ENCODE results near the gene COG6.

COG6 gene

DNA sequence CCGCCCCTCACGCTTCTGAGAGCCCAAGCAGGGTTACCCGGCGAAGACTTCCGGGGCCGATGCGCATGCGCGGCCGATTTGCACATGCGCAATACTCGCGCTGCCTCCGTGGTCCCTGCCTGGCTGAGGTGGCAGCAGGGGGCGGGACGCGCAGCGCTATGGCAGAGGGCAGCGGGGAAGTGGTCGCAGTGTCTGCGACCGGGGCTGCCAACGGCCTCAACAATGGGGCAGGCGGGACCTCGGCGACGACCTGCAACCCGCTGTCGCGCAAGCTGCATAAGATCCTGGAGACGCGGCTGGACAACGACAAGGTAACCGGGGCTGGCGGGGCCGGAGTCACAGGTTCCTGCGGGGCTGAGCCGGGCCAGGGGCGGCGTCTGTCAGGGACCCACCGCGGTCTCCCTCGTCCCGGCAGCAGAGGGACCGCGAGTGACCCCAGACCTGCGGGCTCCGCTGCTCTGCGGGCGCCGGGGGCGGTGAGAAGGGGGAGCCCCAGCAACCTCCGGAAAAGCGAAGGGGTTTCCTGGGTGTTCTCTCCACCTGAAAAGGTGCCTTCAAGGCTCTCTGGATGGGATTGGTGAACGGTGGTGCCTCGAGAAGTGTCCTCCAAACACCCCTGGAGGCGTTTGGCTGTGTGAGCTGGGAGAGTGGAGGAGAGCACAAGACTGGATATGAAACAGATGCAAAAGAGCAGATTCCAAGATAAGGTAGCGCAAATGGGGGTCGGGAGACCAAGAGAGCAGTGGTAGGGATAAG is at the start of gene COG6:
Gene COG6 (plus strand): TSS at position 94 of the 756 bp plus-strand sequence. CDS start 65 bp downstream, at position 159.
- DNase-seq = peak; percentile 88

DNA sequence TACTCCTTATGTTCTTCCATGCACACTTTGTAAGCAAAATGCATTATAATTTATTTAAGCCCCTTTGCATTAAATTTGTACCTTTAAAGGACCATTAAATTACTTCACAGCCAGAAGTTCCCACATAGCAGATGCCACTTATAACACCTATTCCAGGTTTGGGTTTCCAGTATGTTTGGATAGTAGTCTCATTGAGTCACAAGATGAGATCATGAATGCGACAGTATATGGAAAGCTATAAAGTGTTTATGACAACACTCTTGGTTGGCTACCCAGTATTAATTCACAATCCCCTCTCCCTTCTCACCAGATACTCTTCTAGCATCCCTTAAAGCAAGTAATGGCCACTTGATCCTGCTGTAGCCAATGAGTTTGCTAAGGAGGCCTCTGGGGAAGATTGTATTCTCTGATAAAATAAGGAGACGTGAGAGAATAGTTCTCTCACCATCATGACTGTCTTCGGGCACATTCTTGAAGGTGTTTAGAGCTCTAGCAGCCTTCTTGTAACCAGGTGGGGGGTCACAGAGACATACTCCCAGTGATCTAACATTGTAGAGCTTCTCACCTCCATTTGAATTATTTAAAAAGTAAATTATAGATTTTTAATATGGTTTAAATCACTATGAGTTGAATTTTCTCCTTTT is 49.7 kb upstream of the COG6 start:
- DNase-seq = no peak

DNA sequence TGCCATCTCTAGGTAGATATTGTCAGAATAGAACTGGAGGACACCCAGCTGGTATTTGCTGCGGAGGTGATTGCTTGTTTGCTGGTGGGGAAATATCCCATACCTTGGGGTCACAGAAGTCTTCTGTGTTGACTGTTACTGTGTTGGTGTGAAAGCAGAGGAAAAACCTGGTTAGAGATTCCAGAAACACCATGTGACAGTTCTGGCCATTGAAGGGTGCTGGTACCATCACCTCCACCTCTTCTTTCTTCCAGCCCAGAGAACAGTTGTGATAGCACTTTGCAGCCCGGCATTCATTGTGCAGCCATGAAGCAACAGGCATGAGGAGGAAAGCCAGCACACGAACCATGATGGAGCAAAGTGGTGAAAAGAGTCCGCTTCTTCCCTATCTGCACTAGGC is 47.6 kb upstream of the COG6 start:
- no peak for DNase-seq

DNA sequence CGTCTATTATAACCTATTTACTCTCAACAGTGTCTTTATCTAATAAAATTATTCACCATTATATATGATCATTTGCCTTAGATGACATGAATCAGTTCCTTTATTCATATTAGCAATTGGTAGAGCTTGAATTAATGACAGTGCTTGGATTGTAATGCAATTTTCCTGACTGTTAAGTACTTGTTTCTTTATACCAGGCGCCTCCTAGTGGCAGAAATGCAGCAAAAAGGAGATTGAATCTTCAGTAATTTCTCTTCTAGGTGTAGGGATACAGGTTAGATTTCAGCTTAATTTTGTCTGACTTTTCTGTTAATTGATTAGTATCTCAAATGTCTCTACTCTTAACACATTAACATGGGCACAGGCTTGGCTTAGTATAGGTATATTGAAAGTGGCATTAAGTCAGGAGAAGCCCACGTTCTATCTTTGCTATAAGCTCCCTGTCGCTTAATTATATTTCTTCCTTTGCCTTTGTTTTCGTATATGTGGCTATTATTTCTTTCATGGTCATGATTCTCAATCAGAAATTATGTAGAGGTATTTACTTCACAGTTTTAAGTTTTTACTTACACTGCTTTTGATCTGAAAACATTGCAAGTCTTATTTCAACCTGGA is 43.3 kb upstream of the COG6 start:
- DNase-seq = peak; percentile 61

DNA sequence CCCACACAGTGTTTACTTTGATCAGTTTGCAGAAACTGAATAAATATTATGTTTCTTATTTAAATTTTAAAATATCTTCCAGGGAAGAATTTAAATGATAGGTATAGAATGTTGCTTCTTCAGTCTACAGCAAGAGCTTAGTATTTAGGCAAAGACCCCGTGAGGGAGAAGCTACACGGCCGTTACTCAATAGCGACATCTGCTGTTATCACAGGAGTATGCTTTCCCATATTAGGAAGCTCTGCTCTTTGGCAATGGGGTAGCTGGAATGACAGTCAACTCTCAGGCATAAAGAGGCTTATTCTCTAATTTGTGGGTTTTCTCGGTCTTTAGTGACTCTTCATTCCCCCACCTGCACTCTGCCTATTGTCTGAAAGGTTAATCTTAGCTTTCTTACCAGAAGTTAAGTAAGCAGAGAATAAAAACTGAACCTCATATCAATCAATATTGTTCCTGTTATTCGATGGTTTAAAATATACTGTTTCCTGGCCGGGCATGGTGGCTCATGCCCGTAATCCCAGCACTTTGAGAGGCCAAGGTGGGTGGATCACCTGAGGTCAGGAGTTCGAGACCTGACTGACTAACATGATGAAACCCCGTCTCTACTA is 39.3 kb upstream of the COG6 start:
- DNase-seq = peak; percentile 59

DNA sequence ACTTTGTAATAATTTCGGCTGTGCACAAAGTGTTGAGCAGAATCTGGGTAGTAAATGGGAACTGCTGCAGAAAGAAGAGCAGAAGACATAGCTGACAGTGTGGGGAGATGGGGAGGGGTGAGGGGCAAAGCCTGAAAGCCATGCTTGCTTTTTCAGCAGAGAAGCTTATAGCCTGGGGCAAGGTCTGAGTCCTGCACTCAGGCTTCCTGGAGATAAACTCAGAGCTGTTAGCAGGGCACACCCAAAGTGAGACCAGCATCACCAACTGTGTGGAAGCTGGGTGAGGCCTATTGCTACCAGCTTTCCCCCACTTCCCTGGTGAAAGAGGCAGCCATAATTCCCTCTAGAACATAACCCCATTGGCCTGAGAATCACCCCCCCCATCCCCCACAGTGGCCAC is 36.9 kb upstream of the COG6 start:
- no peak for DNase-seq

DNA sequence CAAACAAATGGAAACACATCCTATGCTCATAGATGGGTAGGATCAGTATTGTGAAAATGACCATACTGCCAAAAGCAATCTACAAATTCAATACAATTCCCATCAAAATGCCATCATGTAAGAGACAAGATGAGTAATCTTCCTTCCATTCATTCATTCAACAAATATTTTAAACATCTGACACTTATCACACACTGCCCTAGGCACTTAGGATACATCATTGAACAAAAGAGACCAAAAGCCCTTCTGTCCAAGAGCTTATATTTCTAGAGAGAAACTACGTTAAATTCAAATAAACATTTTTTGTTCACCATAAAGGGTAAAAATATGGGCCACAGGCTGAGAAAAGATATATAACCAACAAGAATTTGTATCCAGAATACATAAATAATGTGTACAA is 32.0 kb upstream of the COG6 start:
- no peak for DNase-seq

DNA sequence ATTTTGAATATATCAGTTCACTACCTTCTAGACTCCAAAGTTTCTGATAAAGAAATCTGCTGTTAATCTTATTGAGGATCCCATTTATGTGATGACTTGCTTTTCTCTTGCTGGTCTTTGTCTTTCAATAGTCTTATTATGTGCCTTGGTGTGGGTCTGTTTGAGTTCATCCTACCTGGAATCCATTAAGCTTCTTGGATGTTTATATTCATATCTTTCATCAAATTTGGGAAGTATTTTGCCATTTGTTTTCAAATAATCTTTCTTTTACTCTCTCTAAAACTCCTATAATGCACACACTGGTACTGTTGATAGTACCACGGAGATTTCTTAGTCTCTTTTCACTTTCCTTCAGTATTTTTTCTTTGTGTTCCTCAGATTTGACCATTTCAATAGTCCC is 24.2 kb upstream of the COG6 start:
- no peak for DNase-seq

DNA sequence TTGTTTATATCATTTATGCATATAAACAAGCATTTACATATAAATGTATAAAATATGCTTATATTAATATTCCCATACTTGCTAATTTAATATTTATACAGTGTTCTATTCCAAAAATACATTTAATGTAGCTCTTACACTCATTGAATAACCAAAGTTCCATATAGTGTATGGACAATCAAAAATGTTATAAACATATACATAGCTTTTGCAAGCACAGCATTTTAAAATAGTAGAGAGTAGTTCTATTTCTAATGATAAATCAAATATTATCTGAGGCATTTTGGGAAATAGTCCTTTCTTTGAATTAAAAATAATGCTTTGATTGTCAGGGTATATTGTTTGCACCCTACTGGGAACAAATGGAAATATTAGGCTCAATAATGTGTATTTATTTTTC is 22.5 kb upstream of the COG6 start:
- no peak for DNase-seq

DNA sequence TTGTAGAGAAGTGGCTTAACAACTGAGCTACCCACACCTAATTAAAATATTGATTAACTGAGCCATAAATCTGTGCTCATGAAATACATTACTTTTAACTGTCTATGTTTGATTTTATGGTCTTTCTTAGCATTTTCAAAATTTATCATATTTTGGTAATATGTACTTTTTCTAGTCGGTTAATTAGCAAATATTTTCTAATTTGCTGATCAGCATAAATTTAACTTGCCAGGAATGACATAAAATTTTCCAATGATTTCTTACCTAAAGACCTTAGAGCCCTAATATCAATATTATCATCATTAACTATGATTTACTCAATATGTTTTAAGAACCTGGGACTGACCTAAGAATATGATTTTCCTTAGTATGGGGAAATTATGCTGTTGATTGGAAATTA is 19.9 kb upstream of the COG6 start:
- DNase-seq = no peak

DNA sequence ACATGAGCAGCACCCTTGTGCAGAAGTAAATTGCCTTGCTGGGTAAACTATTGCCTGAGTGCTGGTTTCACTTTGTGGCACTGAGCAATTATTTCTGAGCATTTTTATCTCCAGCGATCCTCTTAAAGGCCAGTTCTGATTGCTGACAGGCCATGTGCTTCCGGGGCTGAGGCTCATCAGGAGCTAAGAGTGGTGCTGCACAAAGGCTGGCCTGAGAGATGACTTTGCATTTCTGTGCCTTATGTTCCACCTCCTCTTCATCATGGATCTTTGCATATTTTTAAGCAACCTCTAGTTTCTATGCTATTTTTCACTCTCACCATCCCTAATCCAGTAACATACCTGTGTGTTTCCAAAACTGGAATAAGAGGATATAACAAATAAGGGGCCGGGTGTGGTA is 17.6 kb upstream of the COG6 start:
- no peak for DNase-seq

DNA sequence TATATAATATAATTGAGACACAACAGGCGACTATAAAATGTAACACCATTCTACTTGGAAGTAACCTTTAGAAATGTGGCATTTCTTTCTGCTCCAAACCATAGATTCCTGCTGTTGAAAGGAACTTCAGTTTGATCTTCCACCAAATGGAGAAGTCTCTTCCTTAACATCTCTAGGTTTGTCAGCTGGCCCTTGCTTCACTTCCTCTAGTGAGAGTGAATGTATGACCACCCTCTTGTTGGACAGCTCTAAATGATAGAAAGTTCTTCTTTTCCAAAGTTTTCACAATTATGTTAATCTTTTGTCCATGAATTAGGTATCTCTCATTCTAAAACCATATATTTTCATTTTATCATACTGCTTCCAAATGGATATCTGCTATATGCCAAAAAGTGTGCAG is 13.8 kb upstream of the COG6 start:
- DNase-seq = no peak

DNA sequence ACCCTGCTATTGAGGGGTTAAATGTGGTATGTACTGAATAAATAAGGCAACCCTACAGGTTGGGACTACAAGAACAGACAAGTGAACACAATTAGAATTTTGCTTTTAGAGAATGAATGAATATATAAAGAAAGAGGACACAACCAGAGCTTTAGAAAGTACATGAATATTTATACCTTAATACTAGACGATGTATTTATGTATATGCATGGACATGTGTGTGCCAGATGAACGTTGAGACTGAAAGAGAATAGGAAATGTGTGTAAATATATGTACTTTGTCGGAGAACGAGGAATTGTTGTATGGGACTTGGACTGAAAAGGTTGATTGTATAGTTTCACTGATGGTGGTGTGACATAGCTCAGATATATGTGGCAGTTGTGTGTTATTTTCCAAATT is 9.3 kb upstream of the COG6 start:
- DNase-seq = no peak

DNA sequence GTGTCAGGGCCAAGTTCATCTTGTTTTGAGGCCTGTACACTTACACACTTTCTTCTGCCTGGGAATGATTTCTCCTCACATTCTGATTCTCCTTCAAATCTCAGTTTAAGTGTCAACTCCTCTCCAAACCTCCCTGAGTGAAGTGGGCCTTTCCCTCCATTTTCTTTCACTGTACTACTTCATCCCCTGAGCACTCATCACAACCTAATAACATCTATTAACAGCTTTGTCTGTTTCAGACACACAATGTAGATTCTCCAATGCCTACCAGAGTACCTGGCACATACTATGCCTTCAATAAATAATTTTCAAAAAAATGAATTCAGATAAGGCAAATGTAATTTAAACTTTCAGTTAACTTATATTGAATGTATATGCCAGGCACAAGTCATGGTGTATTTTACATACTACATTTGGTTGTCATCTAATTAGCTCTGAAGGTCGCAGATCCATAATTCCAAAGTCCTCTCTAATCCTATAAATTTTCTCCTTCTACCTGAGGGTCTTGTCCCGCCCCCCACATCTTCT is 357 bp upstream of the COG6 start:
- no peak for DNase-seq

DNA sequence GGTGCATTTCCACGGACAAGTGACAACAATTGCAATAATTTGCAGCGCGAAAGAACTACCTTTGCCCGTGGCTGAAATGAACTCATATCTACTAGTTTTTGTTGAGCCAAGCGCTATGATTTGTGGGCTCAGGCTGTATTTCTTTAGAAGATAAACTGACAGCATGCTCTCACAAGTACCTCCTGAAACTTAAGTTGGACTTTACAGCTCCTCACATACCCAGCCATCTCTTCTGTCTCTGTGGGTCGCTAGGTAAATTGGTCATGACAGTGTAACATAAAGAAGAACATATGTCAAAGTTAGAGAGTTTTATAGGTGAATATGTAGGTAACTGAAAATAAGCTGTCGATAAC is 839 bp downstream of the COG6 start:
- no peak for DNase-seq

DNA sequence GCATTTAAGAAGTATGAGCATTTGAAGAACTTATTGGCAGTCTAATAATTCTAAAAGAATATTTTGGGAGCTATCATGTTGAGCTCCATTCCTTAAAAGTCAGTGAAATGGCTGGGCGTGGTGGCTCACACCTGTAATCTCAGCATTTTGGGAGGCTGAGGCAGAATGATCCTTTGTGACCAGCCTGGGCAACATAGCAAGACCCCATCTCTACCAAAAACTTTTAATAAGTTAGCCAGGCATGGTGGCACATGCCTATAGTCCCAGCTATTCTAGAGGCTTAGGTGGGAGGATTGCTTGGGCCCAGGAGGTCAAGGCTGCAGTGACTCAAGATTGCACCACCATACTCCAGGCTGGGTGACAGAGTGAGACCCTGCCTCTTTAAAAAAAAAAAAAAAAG is 8.0 kb downstream of the COG6 start:
- DNase-seq = no peak

DNA sequence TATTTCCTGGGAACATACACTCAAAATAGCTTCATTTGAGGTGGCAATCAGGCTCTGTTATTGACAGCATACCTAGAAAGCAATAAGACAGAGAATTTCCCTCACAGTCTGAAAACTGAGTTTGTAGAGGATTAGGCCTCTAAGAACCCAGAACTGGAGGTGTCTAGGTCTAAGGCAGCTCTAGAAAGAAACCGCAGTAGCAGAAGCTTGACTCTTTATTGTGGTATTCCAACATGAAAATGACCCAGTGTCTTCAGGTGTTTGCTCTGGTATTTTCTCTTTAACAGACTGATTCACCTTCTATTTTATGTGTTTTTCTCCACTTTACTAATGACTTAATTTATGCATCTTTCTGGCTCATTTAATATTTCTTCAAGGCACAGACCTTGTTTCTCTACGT is 8.5 kb downstream of the COG6 start:
- DNase-seq = no peak

DNA sequence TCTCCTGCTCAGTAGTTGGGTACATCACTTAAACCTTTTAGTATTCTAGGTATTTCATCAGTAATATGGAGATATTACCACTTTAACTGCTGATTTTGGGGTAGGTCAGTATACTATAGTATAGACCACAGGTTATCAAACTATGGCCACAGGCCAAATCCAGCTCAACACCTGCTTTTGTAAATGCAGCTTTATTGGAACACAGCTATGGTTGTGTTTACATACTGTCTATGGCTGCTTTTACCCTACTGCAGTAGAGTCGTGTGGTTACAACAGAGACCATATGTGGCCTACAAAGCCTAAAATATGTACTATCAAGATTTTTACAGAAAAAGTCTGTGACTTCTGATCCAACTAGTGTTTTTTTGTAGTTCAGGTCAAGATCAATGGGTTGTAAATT is 10.3 kb downstream of the COG6 start:
- peak; percentile 6 for DNase-seq

DNA sequence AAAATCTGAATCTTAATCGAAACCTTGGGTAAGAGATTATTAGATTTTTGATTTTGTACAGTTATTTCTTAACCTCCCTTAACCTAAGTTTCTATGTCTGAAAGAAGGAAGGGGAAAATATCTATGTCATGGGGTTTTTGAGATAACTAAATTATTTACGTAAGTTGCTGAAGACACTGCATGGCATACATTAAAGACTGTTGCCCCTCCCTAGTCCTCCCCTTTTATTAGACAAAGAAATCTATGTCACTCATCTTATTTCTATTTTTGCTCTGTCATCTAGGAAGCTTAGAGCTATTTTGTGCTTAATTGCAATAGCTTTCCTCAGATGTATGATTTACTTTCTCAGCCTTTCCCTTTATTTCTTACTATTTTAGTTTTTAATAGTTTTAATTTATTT is 15.0 kb downstream of the COG6 start:
- no peak for DNase-seq

DNA sequence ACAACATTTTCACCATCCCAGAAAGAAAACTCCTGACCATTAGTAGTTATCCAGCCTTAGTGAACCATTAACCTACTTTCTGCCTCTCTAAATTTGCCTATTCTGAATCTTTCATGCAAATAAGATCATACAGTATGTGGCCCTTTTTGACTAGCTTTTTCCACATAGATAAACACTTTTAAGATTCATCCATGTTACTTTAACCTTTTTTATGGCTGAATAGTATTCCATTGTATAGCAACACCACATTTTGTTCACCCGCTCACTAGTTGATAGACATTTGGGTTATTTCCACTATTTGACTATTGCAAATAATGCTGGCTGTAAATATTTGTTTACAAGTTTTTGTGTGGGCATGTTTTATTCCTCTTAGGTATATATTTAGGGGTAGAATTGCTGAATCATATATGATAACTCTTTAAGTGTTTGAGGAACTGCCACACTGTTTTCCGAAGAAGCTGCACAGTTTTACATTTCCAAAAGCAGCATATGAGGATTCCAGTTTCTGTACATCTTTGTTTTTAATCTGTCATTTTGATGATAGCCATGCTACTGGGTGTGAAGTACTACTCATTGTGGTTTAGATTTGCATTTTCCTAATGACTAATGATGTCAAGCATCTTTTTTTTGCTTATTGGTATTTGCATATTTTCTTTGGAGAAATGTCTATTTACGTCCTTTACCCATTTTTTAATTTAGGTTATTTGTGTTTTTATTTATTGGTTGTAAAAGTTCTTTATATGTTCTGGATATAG is 17.1 kb downstream of the COG6 start:
- DNase-seq = no peak

DNA sequence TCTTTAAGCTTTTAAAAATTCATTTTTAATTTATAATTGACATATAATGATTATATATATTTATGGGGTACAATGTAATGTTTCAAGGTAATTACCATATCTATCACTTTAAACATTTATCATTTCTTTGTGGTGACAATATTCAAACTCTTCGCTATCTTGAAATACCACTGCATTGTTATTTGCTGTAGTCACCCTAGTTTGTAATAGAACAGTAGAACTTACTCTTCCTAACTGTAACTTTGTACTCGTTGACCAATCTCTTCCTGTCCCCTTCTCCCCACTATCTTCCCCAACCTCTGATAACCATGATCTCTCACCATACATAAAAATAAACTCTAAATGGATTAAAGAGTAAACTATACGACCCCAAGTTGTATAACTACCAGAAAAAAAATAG is 20.4 kb downstream of the COG6 start:
- DNase-seq = no peak

DNA sequence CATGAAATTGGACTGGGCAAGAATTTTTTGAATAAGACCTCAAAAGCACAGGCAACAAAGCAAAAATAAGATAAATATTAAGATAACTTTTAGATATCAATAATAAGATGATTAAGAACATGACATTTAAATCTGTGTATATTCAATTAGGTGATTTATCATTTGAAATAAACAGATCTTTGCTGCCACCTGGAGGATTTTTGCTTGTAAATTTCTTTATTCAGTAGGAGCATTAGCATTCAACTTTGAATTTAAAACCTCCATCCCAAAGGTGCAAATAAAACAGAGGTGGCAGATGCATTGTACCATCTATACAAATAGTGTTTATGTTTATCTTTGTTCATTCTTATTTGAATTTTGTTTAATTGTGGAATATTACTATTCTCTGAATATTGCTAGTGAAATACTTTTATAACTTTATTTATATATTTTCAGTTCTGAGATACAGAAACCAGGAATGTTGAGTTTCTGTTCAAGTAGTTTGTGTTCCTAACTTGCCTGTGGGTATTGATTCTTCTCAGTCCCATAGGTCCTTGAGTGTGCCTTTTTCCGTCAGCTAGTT is 20.9 kb downstream of the COG6 start:
- DNase-seq = peak; percentile 72

DNA sequence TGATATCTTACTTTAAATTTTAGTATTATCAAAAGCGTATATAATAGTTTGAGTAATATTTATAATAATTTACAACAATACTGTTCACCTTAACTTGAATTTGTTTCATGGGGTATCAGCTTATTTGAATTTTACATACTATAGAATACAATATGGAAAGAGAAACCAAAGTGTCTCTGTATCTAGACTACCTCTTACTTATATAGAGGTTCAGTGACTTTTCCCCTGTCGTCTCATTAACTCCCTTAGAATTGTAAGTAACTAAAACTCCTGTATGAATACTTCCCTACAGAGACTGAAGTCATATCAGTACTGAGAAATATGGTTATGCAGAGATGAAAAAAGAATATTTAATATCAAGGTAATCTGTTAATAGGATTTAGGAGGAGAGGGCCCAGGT is 26.8 kb downstream of the COG6 start:
- DNase-seq = no peak
